ENCODE measurements around the gene B4GALNT4. TPM values are rescaled to one million over a fixed set of nuclear protein-coding genes. Genes with fewer than 3 reads are reported as not detected.

Gene B4GALNT4
- total RNA-seq, 3 donors from 2014 or later (not counting 1 experiment from before 2014, with no cell fraction given) = 0.66 to 1.5 (median 1.5) TPM

DNA sequence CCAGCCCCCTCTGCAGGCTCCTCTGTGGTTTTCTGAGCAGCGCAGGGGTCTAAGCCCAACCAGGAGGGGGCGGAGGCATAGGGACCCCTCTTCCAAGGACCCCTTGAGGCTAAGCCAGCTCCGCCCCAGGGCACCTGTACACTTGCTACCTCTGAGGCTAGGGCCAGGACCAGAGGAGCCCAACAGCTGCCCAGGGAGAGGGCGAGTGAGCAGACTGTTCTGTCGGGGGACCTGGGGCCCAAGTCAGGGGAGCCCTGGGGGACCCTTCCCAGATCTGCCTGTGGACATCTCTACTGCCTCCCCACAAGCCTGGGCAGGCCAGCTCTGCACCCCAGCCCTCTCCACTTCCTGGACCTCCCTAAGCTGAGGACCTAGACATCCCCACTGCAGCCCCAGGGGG, 1.8 kb downstream of the B4GALNT4 start:
- H3K27me3 Mint-ChIP-seq (ENCODE audit: low read depth in 2 of 2) = peaks cover 17 to 32% of the 10 kb centered on the region in 2 donors
- peaks cover 21% of the 10 kb centered on the region for H3K27me3 ChIP-seq (ENCODE audit: control insufficient read depth, insufficient read depth, low read length)

DNA sequence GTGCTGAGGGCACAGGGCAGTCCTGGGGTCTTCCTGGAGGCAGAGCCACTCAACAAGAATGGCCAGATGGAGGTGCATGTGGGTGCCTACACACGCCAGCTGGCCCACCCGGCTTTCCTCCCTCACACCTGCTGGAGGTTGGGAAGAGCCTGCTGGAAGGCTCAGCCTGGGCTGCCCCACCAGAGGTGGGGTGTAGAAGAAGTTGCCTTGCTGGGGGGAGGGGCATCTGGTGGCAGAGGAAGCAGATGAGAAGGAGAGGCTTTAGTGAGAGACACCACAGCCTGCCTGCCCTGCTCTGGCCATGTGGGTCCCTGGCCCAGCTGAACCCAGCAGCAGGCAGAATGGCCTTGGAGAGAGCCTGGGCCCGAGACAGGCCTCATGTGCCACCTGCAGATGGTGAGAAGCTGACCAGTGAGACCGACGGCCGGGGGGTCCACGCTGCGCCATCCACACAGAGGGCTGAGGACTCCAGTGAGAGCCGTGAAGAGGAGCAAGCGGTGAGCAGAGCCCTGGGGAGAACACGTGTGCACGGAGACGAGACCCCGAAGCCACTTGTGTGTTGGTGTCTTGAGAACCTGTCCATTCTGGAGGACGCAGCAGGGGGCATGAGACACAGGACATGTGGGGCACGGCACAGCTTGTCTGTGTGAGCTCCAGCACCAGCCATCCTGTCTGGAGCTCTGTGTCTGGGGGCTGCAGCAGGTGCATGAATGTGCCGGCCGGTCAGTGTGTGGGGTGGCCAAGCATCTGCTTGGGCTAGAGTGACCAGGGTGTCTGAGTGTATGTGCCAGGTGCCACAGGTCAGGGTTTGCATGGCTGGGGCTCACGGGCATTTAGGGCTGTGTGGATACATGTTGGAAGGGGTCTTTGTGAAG, 2.7 kb downstream of the B4GALNT4 start:
- H3K27ac ChIP-seq (ENCODE audit: low read length) = no peak overlapping the region
- Mint-ChIP-seq H3K4me3 (no peak overlapping the region), H3K9me3 (no peaks in the 10 kb centered on the region), H3K36me3 (no peaks in the 10 kb centered on the region), H3K4me1 (peaks cover 10 to 32% of the 10 kb centered on the region in 2 donors), H3K27me3 (ENCODE audit: low read depth in 2 of 2) (peaks cover 17 to 26% of the 10 kb centered on the region in 2 donors), H3K27ac (no peak overlapping the region)
- TF ChIP-seq, protein P1, sequence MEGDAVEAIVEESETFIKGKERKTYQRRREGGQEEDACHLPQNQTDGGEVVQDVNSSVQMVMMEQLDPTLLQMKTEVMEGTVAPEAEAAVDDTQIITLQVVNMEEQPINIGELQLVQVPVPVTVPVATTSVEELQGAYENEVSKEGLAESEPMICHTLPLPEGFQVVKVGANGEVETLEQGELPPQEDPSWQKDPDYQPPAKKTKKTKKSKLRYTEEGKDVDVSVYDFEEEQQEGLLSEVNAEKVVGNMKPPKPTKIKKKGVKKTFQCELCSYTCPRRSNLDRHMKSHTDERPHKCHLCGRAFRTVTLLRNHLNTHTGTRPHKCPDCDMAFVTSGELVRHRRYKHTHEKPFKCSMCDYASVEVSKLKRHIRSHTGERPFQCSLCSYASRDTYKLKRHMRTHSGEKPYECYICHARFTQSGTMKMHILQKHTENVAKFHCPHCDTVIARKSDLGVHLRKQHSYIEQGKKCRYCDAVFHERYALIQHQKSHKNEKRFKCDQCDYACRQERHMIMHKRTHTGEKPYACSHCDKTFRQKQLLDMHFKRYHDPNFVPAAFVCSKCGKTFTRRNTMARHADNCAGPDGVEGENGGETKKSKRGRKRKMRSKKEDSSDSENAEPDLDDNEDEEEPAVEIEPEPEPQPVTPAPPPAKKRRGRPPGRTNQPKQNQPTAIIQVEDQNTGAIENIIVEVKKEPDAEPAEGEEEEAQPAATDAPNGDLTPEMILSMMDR (IDR thresholded peaks at IDR 0.05) = no peak
- H3K4me3 ChIP-seq (ENCODE audit: low read length) = no peak overlapping the region
- H3K27me3 ChIP-seq (ENCODE audit: control insufficient read depth, insufficient read depth, low read length) = peaks cover 21% of the 10 kb centered on the region
- H3K36me3 ChIP-seq (ENCODE audit: control insufficient read depth, insufficient read depth, low read length) = no peaks in the 10 kb centered on the region
- peaks cover 12% of the 10 kb centered on the region for H3K4me1 ChIP-seq (ENCODE audit: control insufficient read depth, insufficient read depth, low read length)
- intact Hi-C loops (cut with micrococcal nuclease) = no loop called here
- DNase-seq = no peak
- H3K9me3 ChIP-seq (ENCODE audit: control insufficient read depth, insufficient read depth, low read length) = no peaks in the 10 kb centered on the region
- 88% methylated on average over 19 of the region's 19 CpGs for WGBS (ENCODE audit: insufficient coverage)
- no peak for ATAC-seq

More for the DNA sequence above, 1.8 kb downstream of the B4GALNT4 start:
- Histone ChIP-seq H3K27ac (ENCODE audit: low read length) (no peak overlapping the region), H3K9me3 (ENCODE audit: control insufficient read depth, insufficient read depth, low read length) (no peaks in the 10 kb centered on the region), H3K4me3 (ENCODE audit: low read length) (no peak overlapping the region), H3K4me1 (ENCODE audit: control insufficient read depth, insufficient read depth, low read length) (peaks cover 12% of the 10 kb centered on the region), H3K36me3 (ENCODE audit: control insufficient read depth, insufficient read depth, low read length) (no peaks in the 10 kb centered on the region)
- intact Hi-C loops (cut with micrococcal nuclease) = no loop called here
- Mint-ChIP-seq H3K27ac (no peak overlapping the region), H3K36me3 (no peaks in the 10 kb centered on the region), H3K9me3 (no peaks in the 10 kb centered on the region), H3K4me1 (peaks cover 10 to 32% of the 10 kb centered on the region in 2 donors), H3K4me3 (no peak overlapping the region)
- WGBS (ENCODE audit: insufficient coverage) = 80% methylated on average over 5 of the region's 5 CpGs
- TF ChIP-seq, protein P1 (IDR thresholded peaks at IDR 0.05) = no peak
- DNase-seq (no peak), ATAC-seq (peak in 1 of 3 donors; percentile 22)

DNA sequence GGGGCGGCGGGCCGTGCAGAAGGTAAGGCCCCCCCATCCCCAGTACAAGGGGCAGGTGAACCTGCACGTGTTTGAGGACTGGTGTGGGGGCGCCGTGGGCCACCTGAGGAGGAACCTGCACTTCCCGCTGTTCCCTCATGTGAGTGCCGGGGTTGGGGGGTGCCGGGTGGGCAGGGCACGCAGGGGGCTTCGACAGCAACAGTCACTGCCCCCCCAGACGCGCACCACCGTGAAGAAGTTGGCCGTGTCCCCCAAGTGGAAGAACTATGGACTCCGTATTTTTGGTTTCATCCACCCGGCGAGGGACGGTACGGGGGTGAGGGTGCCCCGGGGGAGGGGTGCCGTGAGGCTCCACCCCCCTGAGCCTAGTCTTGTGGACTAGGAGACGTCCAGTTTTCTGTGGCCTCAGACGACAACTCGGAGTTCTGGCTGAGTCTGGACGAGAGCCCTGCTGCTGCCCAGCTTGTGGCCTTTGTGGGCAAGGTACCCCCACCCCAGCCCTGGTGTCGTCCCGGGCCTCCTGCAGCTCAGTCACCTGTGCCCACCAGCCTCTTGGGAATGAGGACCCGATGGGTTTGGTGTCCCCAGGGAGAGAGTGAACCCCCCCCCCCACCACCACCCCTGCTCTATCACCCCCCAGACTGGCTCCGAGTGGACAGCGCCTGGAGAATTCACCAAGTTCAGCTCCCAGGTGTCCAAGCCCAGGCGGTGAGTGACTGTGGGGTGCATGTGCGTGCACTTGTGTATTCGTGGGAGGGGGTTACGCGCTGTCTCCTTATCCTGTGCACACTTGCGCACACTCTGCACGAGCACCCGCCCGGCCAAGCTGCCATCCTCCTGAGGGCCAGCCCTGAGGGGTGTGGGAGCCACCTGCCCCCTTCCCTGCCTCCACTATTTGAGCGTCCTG, 3.8 kb downstream of the B4GALNT4 start:
- no peak for DNase-seq
- H3K9me3 Mint-ChIP-seq = no peaks in the 10 kb centered on the region

More for the DNA sequence above, 3.8 kb downstream of the B4GALNT4 start:
- peaks cover 0 to 23% of the 10 kb centered on the region in 2 donors for H3K4me1 Mint-ChIP-seq
- Histone ChIP-seq H3K4me1 (ENCODE audit: control insufficient read depth, insufficient read depth, low read length) (peaks cover 10% of the 10 kb centered on the region), H3K4me3 (ENCODE audit: low read length) (no peak overlapping the region), H3K9me3 (ENCODE audit: control insufficient read depth, insufficient read depth, low read length) (no peaks in the 10 kb centered on the region), H3K27ac (ENCODE audit: low read length) (no peak overlapping the region), H3K27me3 (ENCODE audit: control insufficient read depth, insufficient read depth, low read length) (peaks cover 14% of the 10 kb centered on the region), H3K36me3 (ENCODE audit: control insufficient read depth, insufficient read depth, low read length) (no peaks in the 10 kb centered on the region)
- TF ChIP-seq, protein P1 (IDR thresholded peaks at IDR 0.05) = no peak
- no peaks in the 10 kb centered on the region for H3K36me3 Mint-ChIP-seq
- intact Hi-C loops (cut with micrococcal nuclease) = no loop called here
- H3K27ac Mint-ChIP-seq = peak overlapping the region in 1 of 2 donors; percentile 79
- peaks cover 11 to 17% of the 10 kb centered on the region in 2 donors for H3K27me3 Mint-ChIP-seq (ENCODE audit: low read depth in 2 of 2)
- WGBS (ENCODE audit: insufficient coverage) = 88% methylated on average over 38 of the region's 41 CpGs
- no peak for ATAC-seq
- H3K4me3 Mint-ChIP-seq = no peak overlapping the region
